Activated naive CD8-positive, alpha-beta T cell treated with anti-CD3 and anti-CD28 coated beads, Interleukin-2, amount 50 U/mL, for 24 hours (primary cell): ENCODE measurements around the gene RBM38.
"Not testable (repeated sequence)": the region's sequence is repeated elsewhere in the genome, so short reads cannot be mapped to it uniquely, and the experiment has no call there.

Source experiments
- ATAC-seq: fragments of 150-1000 bp; cut with Tn5 transposase; one replicate; pipeline ENCODE4 v1.10.0; 2021
- DNase-seq: peaks from one replicate; pipeline ENCODE4 v3.0.0; 2021
- H3K27ac Mint-ChIP-seq: one replicate; pipeline ENCODE4 v1.8.0; 2021; ENCODE audit warnings: mild to moderate bottlenecking, mixed read lengths
- H3K27me3 Mint-ChIP-seq: one replicate; pipeline ENCODE4 v1.8.0; 2021; ENCODE audit warnings: mixed read lengths
- H3K36me3 Mint-ChIP-seq: one replicate; pipeline ENCODE4 v1.8.0; 2021; ENCODE audit warnings: low read depth, mixed read lengths
- H3K4me1 Mint-ChIP-seq: one replicate; pipeline ENCODE4 v1.8.0; 2021; ENCODE audit warnings: mixed read lengths
- H3K4me3 Mint-ChIP-seq: one replicate; pipeline ENCODE4 v1.8.0; 2021; ENCODE audit warnings: mild to moderate bottlenecking, moderate library complexity, mixed read lengths
- H3K9me3 Mint-ChIP-seq: one replicate; pipeline ENCODE4 v1.8.0; 2021; ENCODE audit warnings: mixed read lengths

RBM38 gene

GRCh38 chr20:57410924-57411323 lies 19.7 kb downstream of the RBM38 start:
- H3K27ac Mint-ChIP-seq, result no peak overlapping the region

DNA sequence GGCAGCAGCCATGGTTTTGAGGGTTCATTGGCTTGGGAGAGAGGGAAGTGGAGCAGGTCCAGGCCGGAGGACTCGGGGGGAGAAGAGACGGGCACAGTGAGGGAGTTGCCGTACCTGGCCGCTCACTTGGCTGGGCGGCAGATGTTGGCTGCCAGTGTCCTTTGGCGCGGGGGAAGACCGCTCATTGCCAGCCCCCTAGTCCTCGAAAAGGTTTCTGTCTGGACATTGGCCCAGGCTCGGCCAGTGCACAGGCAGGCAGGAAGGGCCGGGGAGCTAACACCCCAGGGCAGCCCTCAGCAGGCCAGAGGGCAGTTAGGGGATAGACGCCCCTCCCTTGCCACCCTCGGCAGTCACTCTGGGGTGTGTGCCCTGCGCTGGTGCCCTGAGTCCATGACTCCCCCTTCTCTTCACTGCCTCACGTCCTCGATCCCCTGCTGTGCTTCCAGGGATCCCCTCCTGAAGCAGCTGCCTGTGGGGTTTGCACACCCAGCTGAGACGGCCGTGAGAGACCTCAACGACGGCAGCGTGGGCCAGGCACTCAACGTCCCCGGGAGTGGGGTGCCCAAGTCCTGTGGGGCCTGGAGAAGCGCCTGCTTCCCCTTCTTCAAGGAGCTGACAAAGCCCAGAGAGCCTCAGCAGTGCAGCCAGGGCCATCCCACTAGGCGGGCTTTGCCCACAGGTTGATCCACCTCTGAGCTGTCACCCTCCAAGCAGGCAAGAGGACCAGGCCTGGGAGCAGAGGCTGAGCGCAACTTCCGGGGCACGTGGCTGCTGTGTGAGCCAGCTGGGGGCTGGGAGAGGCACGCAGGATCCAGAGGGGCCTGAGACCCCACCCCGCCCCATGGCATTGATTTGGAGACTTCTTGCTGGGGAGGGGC lies 20.4 kb downstream of the RBM38 start:
- peaks cover 14% of the 10 kb centered on the region for H3K36me3 Mint-ChIP-seq
- H3K4me3 Mint-ChIP-seq, result no peak overlapping the region
- DNase-seq (no peak), ATAC-seq (no peak)
- H3K9me3 Mint-ChIP-seq, result no peaks in the 10 kb centered on the region
- H3K4me1 Mint-ChIP-seq, result peaks cover 5% of the 10 kb centered on the region
- no peaks in the 10 kb centered on the region for H3K27me3 Mint-ChIP-seq
- no peak overlapping the region for H3K27ac Mint-ChIP-seq

More at GRCh38 chr20:57410924-57411323, 19.7 kb downstream of the RBM38 start:
- no peak for DNase-seq
- Mint-ChIP-seq H3K4me1 (peaks cover 5% of the 10 kb centered on the region), H3K36me3 (peaks cover 14% of the 10 kb centered on the region), H3K27me3 (no peaks in the 10 kb centered on the region), H3K4me3 (no peak overlapping the region), H3K9me3 (no peaks in the 10 kb centered on the region)
- ATAC-seq, result no peak

DNA sequence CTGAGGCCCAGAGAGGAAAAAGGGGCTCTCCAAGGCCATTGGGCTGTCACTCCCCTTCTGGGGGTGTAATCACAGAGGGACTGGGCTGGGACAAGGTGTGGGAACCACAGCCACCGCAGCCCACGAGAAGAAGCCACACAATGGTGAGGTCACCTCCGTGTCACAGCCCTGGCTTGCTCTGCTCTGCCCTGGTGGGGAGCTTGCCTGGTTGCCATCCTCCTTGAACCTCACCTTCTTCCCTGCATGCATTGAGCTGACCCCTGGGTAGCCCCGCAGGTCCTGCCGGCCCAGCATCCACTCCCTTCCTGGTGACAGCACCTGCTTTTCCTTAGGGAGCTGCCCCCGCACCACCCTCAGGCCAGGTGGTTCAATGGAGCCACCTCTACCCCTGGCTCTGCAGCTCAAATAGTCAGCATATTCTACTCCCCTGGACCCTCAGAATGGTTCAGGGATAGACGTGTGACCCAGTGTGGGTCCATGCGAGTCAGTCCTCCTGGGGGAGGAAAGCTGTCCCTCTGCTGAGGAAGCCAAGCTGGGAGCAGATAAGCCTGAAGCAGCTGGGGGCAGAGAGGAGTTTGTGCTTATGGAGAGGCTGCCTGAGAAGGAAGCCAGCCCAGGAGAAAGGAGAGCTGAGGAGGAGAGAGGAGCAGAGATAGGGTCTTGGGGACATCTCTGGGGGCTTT lies 21.3 kb downstream of the RBM38 start:
- peak; percentile 53 for ATAC-seq
- H3K27me3 Mint-ChIP-seq, result no peaks in the 10 kb centered on the region
- H3K36me3 Mint-ChIP-seq, result peaks cover 9% of the 10 kb centered on the region
- H3K4me1 Mint-ChIP-seq, result peaks cover 5% of the 10 kb centered on the region
- no peak for DNase-seq
- H3K4me3 Mint-ChIP-seq, result no peak overlapping the region
- H3K9me3 Mint-ChIP-seq, result no peaks in the 10 kb centered on the region
- H3K27ac Mint-ChIP-seq, result no peak overlapping the region

DNA sequence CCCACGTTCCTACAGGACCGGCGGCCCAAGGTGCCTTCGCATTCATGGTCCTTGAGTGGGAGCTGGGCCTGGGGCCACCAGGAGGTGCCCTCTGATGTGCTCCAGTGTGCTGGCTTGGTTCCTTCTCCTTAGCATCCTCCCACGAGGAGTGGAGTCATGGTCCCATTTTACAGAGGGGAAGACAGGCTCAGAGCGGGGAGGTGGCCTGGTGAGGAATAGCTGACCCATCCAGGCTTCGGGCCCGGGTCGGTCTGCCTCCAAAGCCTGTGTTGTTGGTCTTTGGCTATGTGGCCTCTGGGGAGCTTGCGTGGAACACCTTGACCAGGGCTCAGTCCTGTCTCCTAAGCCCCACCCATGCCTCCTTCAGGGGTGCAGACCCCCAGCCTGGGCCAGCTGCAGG lies 22.8 kb downstream of the RBM38 start:
- DNase-seq (no peak), ATAC-seq (no peak)
- Mint-ChIP-seq H3K4me3 (no peak overlapping the region), H3K9me3 (no peaks in the 10 kb centered on the region), H3K4me1 (peaks cover 5% of the 10 kb centered on the region), H3K27ac (no peak overlapping the region), H3K27me3 (no peaks in the 10 kb centered on the region), H3K36me3 (no peaks in the 10 kb centered on the region)

DNA sequence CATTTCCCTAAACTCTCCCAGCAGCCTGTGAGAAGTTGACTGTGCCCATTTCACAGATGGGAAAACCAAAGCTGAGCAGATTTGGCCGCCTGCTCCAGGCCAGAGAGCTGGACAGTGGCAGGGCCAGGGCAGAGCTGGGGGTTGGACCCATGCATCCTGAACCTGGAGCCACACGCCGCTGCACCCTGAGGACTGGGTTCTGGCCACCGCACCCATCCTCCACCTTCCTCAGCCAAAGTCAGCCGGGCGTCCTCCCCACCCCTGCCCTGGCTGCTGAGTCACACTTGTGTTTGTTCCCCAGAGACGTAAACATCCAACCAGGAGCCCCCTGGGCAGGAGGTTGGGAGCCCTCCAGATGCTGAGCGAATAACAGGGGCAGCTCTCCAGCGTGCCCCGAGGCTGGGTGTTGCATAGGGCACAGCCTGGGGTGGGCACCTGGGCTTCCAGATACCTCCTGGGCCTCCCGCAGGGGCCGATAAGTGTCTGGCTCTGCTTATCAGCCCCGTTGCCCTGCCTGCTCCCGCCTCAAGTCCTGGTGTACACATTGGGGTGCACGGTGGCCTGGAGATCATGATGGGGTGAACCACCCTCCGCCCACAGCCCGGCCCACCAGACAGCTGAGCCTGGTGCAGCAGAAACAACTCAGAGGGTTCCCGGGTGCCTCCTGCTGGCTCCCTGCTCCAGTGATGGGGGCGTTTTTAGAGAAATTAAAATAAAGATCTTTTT lies 23.8 kb downstream of the RBM38 start:
- Mint-ChIP-seq H3K27ac (no peak overlapping the region), H3K9me3 (no peaks in the 10 kb centered on the region), H3K4me3 (no peak overlapping the region), H3K36me3 (no peaks in the 10 kb centered on the region), H3K27me3 (no peaks in the 10 kb centered on the region), H3K4me1 (peaks cover 5% of the 10 kb centered on the region)
- no peak for ATAC-seq
- no peak for DNase-seq

GRCh38 chr20:57415771-57416170 lies 24.6 kb downstream of the RBM38 start:
- peaks cover 5% of the 10 kb centered on the region for H3K4me1 Mint-ChIP-seq
- H3K27me3 Mint-ChIP-seq, result no peaks in the 10 kb centered on the region
- no peaks in the 10 kb centered on the region for H3K9me3 Mint-ChIP-seq
- no peaks in the 10 kb centered on the region for H3K36me3 Mint-ChIP-seq
- DNase-seq (no peak), ATAC-seq (no peak)
- H3K4me3 Mint-ChIP-seq, result no peak overlapping the region
- H3K27ac Mint-ChIP-seq, result no peak overlapping the region

DNA sequence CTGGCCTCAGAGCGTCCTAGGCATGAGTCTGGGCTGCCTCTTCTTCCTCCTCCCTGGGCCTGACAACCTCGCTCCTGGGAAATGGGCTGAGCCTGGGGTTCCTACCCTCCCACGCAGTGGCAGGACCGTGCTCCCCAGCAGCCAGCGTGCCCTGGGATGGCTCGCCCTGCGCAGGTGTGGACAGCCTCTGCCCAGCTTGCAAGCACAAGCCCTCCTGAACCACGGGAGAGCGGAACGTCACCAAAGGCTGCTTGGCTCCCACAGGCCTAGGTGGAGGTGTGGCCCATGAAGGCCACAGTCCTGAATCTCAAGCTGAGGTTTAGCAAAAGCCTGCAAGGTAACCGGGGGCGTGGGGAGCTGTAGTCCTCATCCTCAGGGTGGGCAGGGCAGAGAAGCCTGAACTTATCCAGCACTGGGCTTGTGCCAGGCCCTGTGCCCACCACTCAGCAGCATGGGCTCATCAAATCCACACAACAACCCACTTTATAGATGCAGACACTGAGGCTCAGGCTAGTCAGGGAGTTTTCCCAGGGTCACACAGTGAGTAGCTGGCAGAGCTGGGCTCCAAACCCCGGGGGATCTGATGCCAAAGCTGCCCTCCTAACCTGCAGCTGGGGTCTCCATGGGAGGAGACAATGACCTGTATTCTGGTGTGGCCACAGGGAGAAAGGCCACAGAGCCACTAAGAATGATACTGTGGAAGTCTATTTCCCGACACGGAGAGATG lies 25.3 kb downstream of the RBM38 start:
- H3K4me3 Mint-ChIP-seq, result no peak overlapping the region
- peaks cover 2% of the 10 kb centered on the region for H3K4me1 Mint-ChIP-seq
- DNase-seq (no peak), ATAC-seq (no peak)
- H3K36me3 Mint-ChIP-seq, result no peaks in the 10 kb centered on the region
- no peaks in the 10 kb centered on the region for H3K27me3 Mint-ChIP-seq
- H3K27ac Mint-ChIP-seq, result no peak overlapping the region
- no peaks in the 10 kb centered on the region for H3K9me3 Mint-ChIP-seq

GRCh38 chr20:57417051-57417689 lies 26.0 kb downstream of the RBM38 start:
- Mint-ChIP-seq H3K4me1 (peaks cover under 1% of the 10 kb centered on the region), H3K9me3 (no peaks in the 10 kb centered on the region), H3K27me3 (no peaks in the 10 kb centered on the region), H3K4me3 (no peak overlapping the region), H3K27ac (no peak overlapping the region), H3K36me3 (no peaks in the 10 kb centered on the region)
- no peak for DNase-seq
- ATAC-seq, result no peak

DNA sequence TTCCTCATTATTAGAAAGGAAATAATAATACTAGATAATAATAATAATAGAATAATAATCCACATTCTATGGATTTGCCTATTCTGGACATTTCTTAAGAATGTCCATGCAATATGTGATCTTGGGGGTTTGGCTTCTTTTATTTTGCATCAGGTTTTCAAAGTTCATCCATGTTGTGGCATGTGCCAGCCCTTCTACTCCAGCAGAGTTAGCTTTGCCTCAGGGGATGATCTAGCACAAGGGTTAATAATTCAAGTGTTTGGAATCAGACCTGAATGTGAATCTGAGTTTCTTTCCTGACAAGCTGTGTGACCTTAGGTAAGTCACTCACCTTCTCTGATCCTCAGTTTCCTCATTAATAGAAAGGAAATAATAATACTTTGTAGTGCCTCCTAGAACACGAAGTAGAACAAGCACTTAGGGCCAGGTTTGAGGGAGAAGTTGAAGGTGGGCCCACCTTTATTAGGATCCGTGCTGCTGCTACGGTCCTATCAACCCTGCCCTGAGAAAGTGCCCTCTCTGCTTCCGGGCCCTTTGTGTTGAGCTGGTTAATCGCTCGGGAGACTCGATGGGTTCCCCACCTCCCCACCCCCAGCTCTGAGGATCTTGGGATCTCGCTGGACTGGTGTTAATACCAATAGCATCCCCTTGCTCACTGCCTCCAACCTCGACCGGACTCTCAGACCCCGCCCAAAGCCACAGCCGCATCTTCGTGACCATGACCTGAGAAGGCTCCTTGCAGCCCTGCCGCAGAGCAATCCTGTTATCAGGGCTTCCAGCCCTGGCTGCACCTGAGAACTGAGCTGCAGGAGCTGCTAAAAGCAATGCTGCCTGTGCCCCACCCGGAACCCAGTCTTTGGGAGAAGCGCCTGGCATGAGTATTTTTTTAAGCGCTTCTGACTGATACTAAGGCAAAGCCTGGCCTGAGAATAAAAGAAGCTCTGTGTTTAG lies 26.9 kb downstream of the RBM38 start:
- DNase-seq, result no peak
- H3K9me3 Mint-ChIP-seq, result no peaks in the 10 kb centered on the region
- H3K4me1 Mint-ChIP-seq, result no peaks in the 10 kb centered on the region
- ATAC-seq, result no peak
- no peaks in the 10 kb centered on the region for H3K36me3 Mint-ChIP-seq
- H3K4me3 Mint-ChIP-seq, result no peak overlapping the region
- H3K27me3 Mint-ChIP-seq, result no peaks in the 10 kb centered on the region
- H3K27ac Mint-ChIP-seq, result no peak overlapping the region

GRCh38 chr20:57419479-57419878 lies 28.3 kb downstream of the RBM38 start:
- not testable (repeated sequence) for H3K27me3 Mint-ChIP-seq, H3K36me3 Mint-ChIP-seq, DNase-seq, ATAC-seq, H3K27ac Mint-ChIP-seq, H3K4me1 Mint-ChIP-seq, H3K9me3 Mint-ChIP-seq
- peak overlapping the region; percentile 29 for H3K4me3 Mint-ChIP-seq

DNA sequence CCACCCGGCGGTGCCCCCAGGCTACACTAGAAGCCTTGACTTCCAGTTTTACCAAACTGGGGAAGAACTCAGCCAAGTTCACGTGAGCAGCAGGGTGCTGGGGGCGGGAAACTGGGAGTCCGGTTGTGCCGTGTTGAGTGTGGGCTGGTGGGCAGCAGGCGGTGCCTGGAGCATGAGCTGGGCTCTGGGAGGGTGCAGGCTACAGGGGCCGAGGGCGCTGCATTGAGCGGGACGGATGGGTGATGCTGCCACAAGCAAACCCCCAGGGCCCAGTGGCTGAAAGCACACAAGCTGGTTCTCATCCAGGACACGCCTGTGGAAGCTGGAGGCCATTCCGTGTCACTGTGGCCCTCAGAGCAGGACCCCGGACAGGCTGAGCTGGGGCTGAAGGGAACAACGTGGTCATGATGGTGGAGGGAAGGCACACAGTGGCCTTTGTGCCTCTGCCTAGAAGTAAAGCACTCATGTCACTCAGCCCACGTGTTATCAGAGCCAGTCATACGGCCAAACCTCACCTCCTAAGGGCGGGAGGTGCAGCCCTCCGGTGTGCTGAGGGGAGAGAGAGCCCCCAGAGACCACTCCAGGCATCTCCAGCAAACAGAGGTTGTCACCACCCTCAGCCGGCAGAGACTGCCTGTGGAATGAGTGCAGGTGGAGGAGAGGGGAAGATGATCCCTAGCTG lies 29.5 kb downstream of the RBM38 start:
- Mint-ChIP-seq H3K36me3 (no peaks in the 10 kb centered on the region), H3K9me3 (no peaks in the 10 kb centered on the region), H3K27ac (no peak overlapping the region), H3K4me1 (peaks cover 19% of the 10 kb centered on the region), H3K4me3 (no peak overlapping the region), H3K27me3 (no peaks in the 10 kb centered on the region)
- DNase-seq (no peak), ATAC-seq (no peak)

- Mint-ChIP-seq H3K27ac (no peak overlapping the region), H3K27me3 (no peaks in the 10 kb centered on the region), H3K4me1 (peaks cover 27% of the 10 kb centered on the region), H3K9me3 (no peaks in the 10 kb centered on the region), H3K36me3 (no peaks in the 10 kb centered on the region), H3K4me3 (no peak overlapping the region)
- ATAC-seq, result no peak
- DNase-seq, result no peak
Observed at GRCh38 chr20:57421253-57422220, 30.3 kb downstream of the RBM38 start.
